Activated CD4-positive, alpha-beta T cell treated with anti-CD3 and anti-CD28 coated beads for 36 hours (primary cell): ENCODE results near the gene SMG1. TPM values are rescaled to one million over a fixed set of nuclear protein-coding genes. Genes with fewer than 3 reads are reported as not detected.
A peak's percentile ranks its signal among the peaks of the same experiment; 100 is the strongest.
"Not testable (repeated sequence)": the region's sequence is repeated elsewhere in the genome, so short reads cannot be mapped to it uniquely, and the experiment has no call there.

Experiments
- ATAC-seq: fragments of 200-7000 bp; cut with Tn5 transposase; one replicate; pipeline ENCODE4 v1.10.0; 2021; ENCODE audit warnings: mild to moderate bottlenecking, moderate library complexity
- CTCF ChIA-PET: fragments of 350-600 bp; sonication (Branson Sonifier 250); formaldehyde crosslinking; loops from one replicate; lab custom pipeline; 2021; ENCODE audit warnings: antibody characterized with exemption; lab: Charles Lee
- POLR2A ChIA-PET: fragments of 350-600 bp; sonication (Branson Sonifier 250); formaldehyde crosslinking; loops from one replicate; lab custom pipeline; 2021; ENCODE audit warnings: antibody characterized with exemption, inconsistent platforms; lab: Charles Lee
- DNase-seq: peaks from one replicate; pipeline ENCODE4 v3.0.0-alpha.2; 2020
- H3K27ac Mint-ChIP-seq: one replicate; pipeline ENCODE4 v1.8.0; 2021; ENCODE audit warnings: mixed read lengths
- H3K27me3 Mint-ChIP-seq: one replicate; pipeline ENCODE4 v1.8.0; 2021; ENCODE audit warnings: mixed read lengths
- H3K36me3 Mint-ChIP-seq: one replicate; pipeline ENCODE4 v1.8.0; 2021; ENCODE audit warnings: low read depth, mixed read lengths
- H3K4me1 Mint-ChIP-seq: one replicate; pipeline ENCODE4 v1.8.0; 2021; ENCODE audit warnings: mixed read lengths
- H3K4me3 Mint-ChIP-seq: one replicate; pipeline ENCODE4 v1.8.0; 2021; ENCODE audit warnings: mild to moderate bottlenecking, moderate library complexity, mixed read lengths
- H3K9me3 Mint-ChIP-seq: one replicate; pipeline ENCODE4 v1.8.0; 2021; ENCODE audit warnings: low read depth, mixed read lengths
- intact Hi-C, 2 experiments: fragments of 100-400 bp; cut with DNase I in 1 of 2; cut with micrococcal nuclease in 1 of 2; formaldehyde crosslinking; loops; one replicate each; pipeline versions ENCODE4 v1.14.2 to v1.15.1; 2022 to 2024; cut with DNase I, micrococcal nuclease
- total RNA-seq, 2 experiments: library from RNA; stranded (reverse); gene quantifications; one replicate each; pipeline ENCODE4 v1.2.3, GENCODE V29; 2021

Gene SMG1
- total RNA-seq, 2 experiments from 2014 or later: 82.2 to 101 TPM

DNA sequence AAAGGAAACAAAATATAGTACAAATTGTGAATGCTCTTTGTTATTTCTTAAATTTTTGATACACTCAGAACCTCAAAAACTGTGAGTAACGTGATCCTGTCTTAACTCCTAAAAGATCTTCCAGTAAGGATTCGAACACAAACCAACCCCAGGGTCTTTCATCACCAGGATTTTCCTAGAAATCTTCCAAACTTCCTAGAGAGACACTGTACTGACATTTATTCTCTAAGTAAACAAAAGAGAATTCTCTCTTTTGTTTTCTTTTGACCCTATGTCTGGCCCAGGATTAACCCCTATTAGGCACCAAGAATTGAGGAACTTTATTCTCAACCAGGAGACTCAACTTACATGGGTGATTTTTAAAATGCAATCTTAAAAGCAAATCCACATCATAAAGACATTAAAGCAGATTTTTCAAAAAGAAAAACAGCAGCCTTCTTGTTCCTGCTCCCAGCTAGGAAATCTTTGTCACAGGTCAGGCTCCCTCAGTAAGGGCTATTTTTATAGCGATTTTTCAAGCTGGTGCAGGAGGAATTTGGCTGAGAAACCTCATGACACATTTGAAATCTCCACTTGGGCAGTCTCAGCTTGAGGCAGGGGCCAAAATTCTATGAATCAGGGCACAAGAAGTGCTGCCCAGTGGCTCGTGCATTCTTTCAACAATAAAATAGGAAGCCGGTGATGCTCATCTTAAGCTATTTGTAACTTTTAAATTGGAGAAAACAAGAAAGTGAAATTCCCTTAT lies 6.2 kb upstream of the SMG1 start:
- ChIA-PET POLR2A (interaction anchor here (0.6 kb wide), 1 partner anchor 142 kb away, joined by 5 read pairs; the partner anchor contains the start of gene RPS15A), CTCF (interaction anchor here (0.9 kb wide), 1 partner anchor 11 kb away, joined by 3 read pairs; no protein-coding TSS in a partner anchor)
- no peak for ATAC-seq
- Mint-ChIP-seq H3K4me1 (peaks cover 4% of the 10 kb centered on the region), H3K36me3 (no peaks in the 10 kb centered on the region), H3K27me3 (no peaks in the 10 kb centered on the region), H3K4me3 (no peak overlapping the region), H3K9me3 (no peaks in the 10 kb centered on the region), H3K27ac (no peak overlapping the region)
- intact Hi-C loops: no loop called here
- no peak for DNase-seq

DNA sequence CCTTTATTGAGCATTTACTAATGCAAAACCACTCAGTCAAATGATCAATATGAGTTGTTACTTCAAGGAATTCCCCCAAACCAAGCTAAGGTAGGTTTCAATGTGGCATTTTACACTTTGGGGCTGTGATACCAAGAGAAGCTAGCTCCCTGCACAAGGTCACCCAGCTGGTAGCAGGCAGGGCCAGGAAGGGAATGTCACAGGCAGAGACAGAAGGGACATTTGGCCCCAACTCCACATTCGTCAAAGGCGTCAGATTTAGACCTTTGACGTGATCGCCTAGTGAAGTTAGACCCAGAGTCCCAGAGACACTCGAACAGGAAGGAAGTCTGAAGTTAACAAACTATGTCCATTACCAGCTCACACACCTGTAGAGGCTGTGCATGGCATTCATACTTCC lies 5.5 kb upstream of the SMG1 start:
- ATAC-seq (no peak), DNase-seq (no peak)
- Mint-ChIP-seq H3K9me3 (no peaks in the 10 kb centered on the region), H3K4me3 (no peak overlapping the region), H3K36me3 (no peaks in the 10 kb centered on the region), H3K27ac (no peak overlapping the region), H3K27me3 (no peaks in the 10 kb centered on the region), H3K4me1 (peaks cover 9% of the 10 kb centered on the region)
- CTCF ChIA-PET: interaction anchor here (0.9 kb wide), 1 partner anchor 10 kb away, joined by 3 read pairs; no protein-coding TSS in a partner anchor
- POLR2A ChIA-PET: interaction anchor here (0.6 kb wide), 1 partner anchor 86 kb away, joined by 4 read pairs; no protein-coding TSS in a partner anchor
- intact Hi-C loops: no loop called here

GRCh38 chr16:18930095-18930494 lies 3.9 kb upstream of the SMG1 start:
- H3K9me3 Mint-ChIP-seq, H3K36me3 Mint-ChIP-seq, ATAC-seq, H3K27ac Mint-ChIP-seq, H3K27me3 Mint-ChIP-seq, intact Hi-C loops, H3K4me3 Mint-ChIP-seq, POLR2A ChIA-PET, DNase-seq: not testable (repeated sequence)
- CTCF ChIA-PET: interaction anchor here (0.6 kb wide), 1 partner anchor 227 kb away, joined by 3 read pairs; no protein-coding TSS in a partner anchor
- peaks cover 12% of the 10 kb centered on the region for H3K4me1 Mint-ChIP-seq

- ATAC-seq, POLR2A ChIA-PET, CTCF ChIA-PET, H3K9me3 Mint-ChIP-seq, DNase-seq, H3K27ac Mint-ChIP-seq, H3K27me3 Mint-ChIP-seq: not testable (repeated sequence)
- Mint-ChIP-seq H3K36me3 (peaks cover 15% of the 10 kb centered on the region), H3K4me1 (peaks cover 21% of the 10 kb centered on the region), H3K4me3 (peak overlapping the region; percentile 91)
- intact Hi-C loops: loop anchor here in 1 of 2 experiments (5.0 kb wide), 1 partner anchor 789 kb away; the partner anchor contains the start of genes IQCK and KNOP1
Observed at GRCh38 chr16:18928073-18928472, 1.9 kb upstream of the SMG1 start.

- ChIA-PET POLR2A (interaction anchor here (1.0 to 1.8 kb wide), 3 partner anchors 125 to 630 kb away, joined by 3 to 6 read pairs (median 3); partner anchors contain the start of genes RPS15A and VPS35L), CTCF (interaction anchor here (0.7 kb wide), 1 partner anchor 31 kb away, joined by 4 read pairs; no protein-coding TSS in a partner anchor)
- peak; percentile 65 for ATAC-seq
- peaks cover 21% of the 10 kb centered on the region for H3K36me3 Mint-ChIP-seq
- peak overlapping the region; percentile 96 for H3K27ac Mint-ChIP-seq
- not testable (repeated sequence) for H3K27me3 Mint-ChIP-seq, H3K9me3 Mint-ChIP-seq
- DNase-seq: peak; percentile 75
- peaks cover 35% of the 10 kb centered on the region for H3K4me1 Mint-ChIP-seq
- H3K4me3 Mint-ChIP-seq: peak overlapping the region; percentile 91
- intact Hi-C loops: loop anchor here in 1 of 2 experiments (5.0 kb wide), 1 partner anchor 792 kb away; the partner anchor contains the start of genes IQCK and KNOP1
Observed at GRCh38 chr16:18925215-18925985, 808 bp downstream of the SMG1 start.

DNA sequence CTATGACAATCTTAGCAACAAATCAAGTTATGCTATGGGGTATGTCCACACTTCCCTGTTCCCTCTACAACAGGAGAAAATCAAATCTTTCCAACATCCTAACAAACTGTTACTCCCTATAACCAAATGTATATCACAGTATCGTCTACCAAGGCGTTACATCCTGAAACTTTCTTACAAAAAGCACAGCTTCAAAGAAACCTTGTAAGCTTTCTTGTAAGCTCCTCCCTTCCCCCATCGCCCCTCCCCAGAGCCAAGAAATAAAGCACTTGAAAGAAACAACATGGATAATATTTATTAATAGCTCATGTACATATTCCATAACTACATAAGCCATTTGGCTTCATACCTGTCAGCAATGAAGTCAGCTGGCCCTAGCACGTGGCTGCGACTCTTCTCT lies 2.3 kb downstream of the SMG1 start:
- DNase-seq: peak; percentile 22
- ATAC-seq, CTCF ChIA-PET, POLR2A ChIA-PET, H3K9me3 Mint-ChIP-seq, intact Hi-C loops, H3K27me3 Mint-ChIP-seq: not testable (repeated sequence)
- Mint-ChIP-seq H3K36me3 (peaks cover 25% of the 10 kb centered on the region), H3K4me3 (peak overlapping the region; percentile 91), H3K27ac (peak overlapping the region; percentile 87), H3K4me1 (peaks cover 43% of the 10 kb centered on the region)

DNA sequence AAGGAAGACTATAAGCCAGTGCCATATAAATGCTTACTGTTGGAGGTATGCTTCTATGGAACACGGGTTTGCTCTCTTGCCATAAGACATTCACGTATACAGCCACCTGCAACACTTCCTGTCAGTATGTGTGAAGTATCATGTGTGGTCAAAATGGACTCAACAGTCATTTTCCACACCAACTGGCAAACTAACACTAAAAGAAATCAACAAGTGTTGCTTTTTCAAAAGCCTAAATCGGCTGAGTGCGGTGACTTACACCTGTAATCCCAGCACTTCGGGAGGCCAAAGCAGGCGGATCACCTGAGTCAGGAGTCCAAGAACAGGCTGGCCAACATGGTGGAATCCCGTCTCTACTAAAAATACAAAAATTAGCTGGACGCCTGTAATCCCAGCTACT lies 3.1 kb downstream of the SMG1 start:
- H3K9me3 Mint-ChIP-seq, ATAC-seq, CTCF ChIA-PET, H3K27me3 Mint-ChIP-seq, intact Hi-C loops, DNase-seq, POLR2A ChIA-PET: not testable (repeated sequence)
- Mint-ChIP-seq H3K4me3 (peak overlapping the region; percentile 91), H3K36me3 (peaks cover 28% of the 10 kb centered on the region), H3K4me1 (peaks cover 48% of the 10 kb centered on the region), H3K27ac (peak overlapping the region; percentile 87)

GRCh38 chr16:18909585-18909984 lies 16.6 kb downstream of the SMG1 start:
- intact Hi-C loops, ATAC-seq, H3K27me3 Mint-ChIP-seq, DNase-seq, H3K4me3 Mint-ChIP-seq, H3K27ac Mint-ChIP-seq, H3K9me3 Mint-ChIP-seq: not testable (repeated sequence)
- peaks cover 35% of the 10 kb centered on the region for H3K4me1 Mint-ChIP-seq
- H3K36me3 Mint-ChIP-seq: peaks cover 15% of the 10 kb centered on the region
- POLR2A ChIA-PET: interaction anchor here (0.7 kb wide), 1 partner anchor 158 kb away, joined by 3 read pairs; no protein-coding TSS in a partner anchor
- CTCF ChIA-PET: interaction anchor here (0.6 kb wide), 1 partner anchor 21 kb away, joined by 3 read pairs; no protein-coding TSS in a partner anchor

GRCh38 chr16:18908716-18909115 lies 17.5 kb downstream of the SMG1 start:
- H3K27ac Mint-ChIP-seq, intact Hi-C loops, H3K9me3 Mint-ChIP-seq, H3K27me3 Mint-ChIP-seq, H3K4me3 Mint-ChIP-seq, POLR2A ChIA-PET, CTCF ChIA-PET, DNase-seq, ATAC-seq: not testable (repeated sequence)
- Mint-ChIP-seq H3K4me1 (peaks cover 34% of the 10 kb centered on the region), H3K36me3 (peaks cover 15% of the 10 kb centered on the region)

DNA sequence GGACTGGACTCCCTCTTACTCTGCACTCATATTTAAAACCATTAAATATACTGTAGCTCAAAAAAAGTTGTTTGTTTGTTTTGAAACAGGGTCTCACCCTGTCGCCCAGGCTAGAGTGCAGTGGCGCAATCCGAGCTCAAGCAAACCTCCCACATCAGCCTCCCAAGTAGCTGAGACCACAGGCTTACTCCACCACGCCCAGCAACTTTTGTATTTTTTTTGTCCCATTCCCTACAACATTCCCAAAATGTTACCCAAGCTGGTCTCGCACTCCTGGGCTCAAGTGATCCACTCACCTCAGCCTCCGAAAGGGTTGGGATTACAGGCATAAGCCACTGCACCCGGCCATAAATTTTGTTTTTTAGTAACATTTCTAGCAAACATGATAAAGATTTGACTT lies 23.4 kb downstream of the SMG1 start:
- H3K36me3 Mint-ChIP-seq: peaks cover 18% of the 10 kb centered on the region
- DNase-seq, ATAC-seq, intact Hi-C loops, CTCF ChIA-PET, POLR2A ChIA-PET, H3K4me3 Mint-ChIP-seq, H3K9me3 Mint-ChIP-seq, H3K27me3 Mint-ChIP-seq: not testable (repeated sequence)
- peak overlapping the region; percentile 43 for H3K27ac Mint-ChIP-seq
- peaks cover 53% of the 10 kb centered on the region for H3K4me1 Mint-ChIP-seq

- H3K4me1 Mint-ChIP-seq: peaks cover 52% of the 10 kb centered on the region
- CTCF ChIA-PET, H3K4me3 Mint-ChIP-seq, intact Hi-C loops, H3K27ac Mint-ChIP-seq, DNase-seq, H3K9me3 Mint-ChIP-seq, ATAC-seq, H3K27me3 Mint-ChIP-seq, POLR2A ChIA-PET: not testable (repeated sequence)
- H3K36me3 Mint-ChIP-seq: peaks cover 17% of the 10 kb centered on the region
Observed at GRCh38 chr16:18902044-18902443, 24.2 kb downstream of the SMG1 start.
